Heart left ventricle (tissue), 16 donors: ENCODE data around the gene ABCA13. TPM values are rescaled to one million over a fixed set of nuclear protein-coding genes. Genes with fewer than 3 reads are reported as not detected.

ENCODE experiments used
- ATAC-seq, 4 donors: fragments of 200-7000 bp; cut with Tn5 transposase; one replicate each; pipeline ENCODE4 v1.9.1; 2020 to 2022; ENCODE audit warnings: moderate library complexity in 4 of 4, mild to moderate bottlenecking in 3 of 4, moderate number of reproducible peaks in 1 of 4
- DNase-seq, 5 donors: peaks; one replicate each; pipeline ENCODE4 v3.0.0-alpha.2; 2020
- H3K27ac ChIP-seq, 12 donors: fragments of 200-600 bp; sonication (generic) in 4 of 12; one replicate each; pipeline versions ENCODE4 v1.5.0 to v1.8.0; 2016 to 2022; ENCODE audit warnings: mild to moderate bottlenecking in 2 of 12
- H3K27me3 ChIP-seq, 9 donors: fragments of 200-600 bp; sonication (generic) in 2 of 9; one replicate each; pipeline versions ENCODE4 v1.5.1 to v1.8.0; 2016 to 2022; ENCODE audit warnings: mild to moderate bottlenecking in 3 of 9
- H3K36me3 ChIP-seq, 9 donors: fragments of 200-600 bp; sonication (generic) in 2 of 9; one replicate each; pipeline versions ENCODE4 v1.5.0 to v1.8.0; 2018 to 2022; ENCODE audit warnings: mild to moderate bottlenecking in 2 of 9
- H3K4me1 ChIP-seq, 12 donors: fragments of 200-600 bp; sonication (generic) in 4 of 12; one replicate each; pipeline versions ENCODE4 v1.5.0 to v1.8.0; 2016 to 2022; ENCODE audit warnings: mild to moderate bottlenecking in 3 of 12
- H3K4me3 ChIP-seq, 12 donors: fragments of 200-600 bp; sonication (generic) in 4 of 12; one replicate each; pipeline versions ENCODE4 v1.5.0 to v1.8.0; 2017 to 2022; ENCODE audit warnings: mild to moderate bottlenecking in 9 of 12, moderate library complexity in 4 of 12
- H3K9me3 ChIP-seq, 12 donors: fragments of 200-600 bp; sonication (generic) in 4 of 12; one replicate each; pipeline versions ENCODE4 v1.5.0 to v1.8.0; 2016 to 2022; ENCODE audit warnings: mild to moderate bottlenecking in 1 of 12
- POLR2A ChIP-seq, 2 donors: fragments of 450-650 bp; IDR thresholded peaks; one replicate each; pipeline ENCODE4 v1.6.1; 2017; ENCODE audit warnings: antibody characterized with exemption in 2 of 2, mild to moderate bottlenecking in 2 of 2, moderate library complexity in 2 of 2
- WGBS, 4 donors: extraction: QIAGEN DNeasy Blood & Tissue Kit in 2 of 4; methylation state at CpG; one replicate each; pipeline versions ENCODE4 v1.1.5 to v1.1.7; 2013 to 2018; 5-methylcytosine and 5-hydroxymethylcytosine counted together
- intact Hi-C, 10 donors: fragments of 100-400 bp; cut with DNase I; formaldehyde crosslinking; loops; one replicate each; pipeline versions ENCODE4 v1.11.1 to v1.14.2; 2022
- polyA plus RNA-seq, 2 donors: library from polyadenylated mRNA; stranded (reverse); fragments of 200-250 nt; gene quantifications; one replicate each; pipeline ENCODE4 v1.2.3, GENCODE V29; 2013
- total RNA-seq, 9 donors: library from RNA; depleted of rRNA in 2 of 9; stranded (reverse); fragments of >200 nt in 2 of 9; fragmentation: NEBNext Ultra II Directional in 3 of 9; extraction: Animal tissue kit (Norgen Biotek cat#: 25700) in 3 of 9; gene quantifications; one replicate each; pipeline versions ENCODE4 v1.1.0 to v1.2.4, GENCODE V29; 2016 to 2023
- TF ChIP-seq, protein P1 (sequence below), 12 donors: fragments of 200-600 bp; sonication (generic) in 4 of 12; IDR thresholded peaks; one replicate each; pipeline versions ENCODE4 v1.5.0 to v1.8.0; 2018 to 2022; ENCODE audit warnings: antibody characterized with exemption in 12 of 12, mild to moderate bottlenecking in 5 of 12
- donor health status: ischemic (EF 13 %, LVEDD 7.1; RV severe dilation, severe dysfunction).
- donor health status: healthy with polysubstance abuse.
- donor health status: DM: no; HTN: yes; CAD: no.
- donor health status: DM: no; HTN: no; CAD: no.
- donor health status: ischemic (EF 25% LVEDD 6.9; RV normal size, moderate dysfunction).
- donor health status: ischemic (EF 25% LVEDD 5.7; RV mildly dilated, moderate dysfunction).
- donor health status: healthy.
- donor health status: DM: yes; HTN: yes; CAD: no.
- donor health status: ischemic (EF 35%, LVEDD 5.7; RV mildly dilated, moderate dysfunction).
- donor health status: nonischemic (EF 11% LVEDD 7.7; RV severe dilation, severe dysfunction).
- donor health status: DM: yes; HTN: yes; CAD: no.
- donor health status: PGD.
- donor health status: ischemic (EF 29% LVEDD 5.4; RV normal size, mild dysfunction).
- donor health status: nonischemic (EF 23%, LVEDD 6.1; RV moderate dilation, normal function).

The ABCA13 gene
- total and polyA plus RNA-seq, 11 donors = 0.01 to 0.29 (median 0.07) TPM; not detected in 3

GRCh38 chr7:48548667-48549066 lies 377.4 kb downstream of the ABCA13 start:
- H3K4me1 ChIP-seq = no peaks in the 10 kb centered on the region
- WGBS, 4 donors = 77 to 85% (median 81%) methylated on average over 2 of the region's 2 CpGs
- H3K27ac ChIP-seq = no peak overlapping the region
- TF ChIP-seq, protein P1, sequence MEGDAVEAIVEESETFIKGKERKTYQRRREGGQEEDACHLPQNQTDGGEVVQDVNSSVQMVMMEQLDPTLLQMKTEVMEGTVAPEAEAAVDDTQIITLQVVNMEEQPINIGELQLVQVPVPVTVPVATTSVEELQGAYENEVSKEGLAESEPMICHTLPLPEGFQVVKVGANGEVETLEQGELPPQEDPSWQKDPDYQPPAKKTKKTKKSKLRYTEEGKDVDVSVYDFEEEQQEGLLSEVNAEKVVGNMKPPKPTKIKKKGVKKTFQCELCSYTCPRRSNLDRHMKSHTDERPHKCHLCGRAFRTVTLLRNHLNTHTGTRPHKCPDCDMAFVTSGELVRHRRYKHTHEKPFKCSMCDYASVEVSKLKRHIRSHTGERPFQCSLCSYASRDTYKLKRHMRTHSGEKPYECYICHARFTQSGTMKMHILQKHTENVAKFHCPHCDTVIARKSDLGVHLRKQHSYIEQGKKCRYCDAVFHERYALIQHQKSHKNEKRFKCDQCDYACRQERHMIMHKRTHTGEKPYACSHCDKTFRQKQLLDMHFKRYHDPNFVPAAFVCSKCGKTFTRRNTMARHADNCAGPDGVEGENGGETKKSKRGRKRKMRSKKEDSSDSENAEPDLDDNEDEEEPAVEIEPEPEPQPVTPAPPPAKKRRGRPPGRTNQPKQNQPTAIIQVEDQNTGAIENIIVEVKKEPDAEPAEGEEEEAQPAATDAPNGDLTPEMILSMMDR (IDR thresholded peaks at IDR 0.05) = no peak
- no peak for TF ChIP-seq POLR2A (IDR thresholded peaks at IDR 0.05)
- DNase-seq (no peak), ATAC-seq (no peak)
- no peaks in the 10 kb centered on the region for H3K27me3 ChIP-seq
- H3K36me3 ChIP-seq = no peaks in the 10 kb centered on the region
- no peak overlapping the region for H3K4me3 ChIP-seq
- H3K9me3 ChIP-seq = no peaks in the 10 kb centered on the region
- intact Hi-C loops = no loop called here

DNA sequence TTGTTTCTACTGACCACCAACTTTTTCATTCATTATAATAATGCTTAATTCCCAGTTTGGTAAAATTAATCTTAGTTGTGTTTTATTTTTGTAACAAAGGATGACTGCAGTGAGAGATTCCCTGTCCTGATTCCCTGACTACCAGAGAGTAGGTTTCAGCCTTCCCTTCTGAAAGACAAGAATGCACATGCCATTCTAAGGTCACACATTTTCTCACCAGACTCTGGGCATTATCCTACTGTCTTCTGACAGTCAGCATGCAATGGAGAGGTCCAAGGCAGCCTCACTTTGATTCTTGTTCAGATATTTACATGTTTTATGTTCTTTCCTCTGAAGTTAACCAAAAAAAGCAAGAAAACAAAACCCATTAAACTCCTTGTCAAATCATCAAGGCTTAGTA lies 380.4 kb downstream of the ABCA13 start:
- H3K27ac ChIP-seq = no peak overlapping the region
- H3K4me3 ChIP-seq = no peak overlapping the region
- H3K4me1 ChIP-seq = no peaks in the 10 kb centered on the region
- ATAC-seq (no peak), DNase-seq (no peak)
- H3K36me3 ChIP-seq = no peaks in the 10 kb centered on the region
- intact Hi-C loops = no loop called here
- H3K27me3 ChIP-seq = no peaks in the 10 kb centered on the region
- peaks cover 0 to 19% (median 0%) of the 10 kb centered on the region in 12 donors for H3K9me3 ChIP-seq
- TF ChIP-seq, protein P1 (IDR thresholded peaks at IDR 0.05) = no peak

DNA sequence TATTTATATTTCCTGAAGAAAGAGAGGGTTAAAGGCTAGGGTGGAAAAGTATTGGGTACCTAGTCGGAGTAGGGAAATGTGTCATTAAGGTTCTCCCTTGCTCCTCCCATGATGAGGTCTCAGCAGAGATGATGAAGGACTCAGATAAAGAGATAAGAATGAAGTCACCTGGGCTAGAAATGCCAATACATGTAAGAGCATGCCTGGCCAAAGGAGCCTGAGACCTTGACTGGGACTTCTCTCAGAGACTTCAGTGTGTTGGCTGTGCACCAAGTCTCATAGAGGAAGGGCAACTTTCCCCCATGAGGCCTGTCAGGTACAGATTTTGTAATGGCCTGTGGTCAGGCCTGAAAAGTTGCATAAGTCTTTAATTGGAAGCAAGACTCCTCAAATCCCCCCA lies 392.1 kb downstream of the ABCA13 start:
- H3K4me3 ChIP-seq = no peak overlapping the region
- intact Hi-C loops = no loop called here
- no peaks in the 10 kb centered on the region for H3K4me1 ChIP-seq
- WGBS, 4 donors = 71 to 87% (median 81%) methylated on average over 1 of the region's 1 CpG
- ATAC-seq (no peak), DNase-seq (no peak)
- H3K36me3 ChIP-seq = no peaks in the 10 kb centered on the region
- TF ChIP-seq, protein P1 (IDR thresholded peaks at IDR 0.05) = no peak
- no peak for TF ChIP-seq POLR2A (IDR thresholded peaks at IDR 0.05)
- H3K27me3 ChIP-seq = no peaks in the 10 kb centered on the region
- H3K27ac ChIP-seq = no peak overlapping the region
- H3K9me3 ChIP-seq = peaks cover 0 to 4% (median 0%) of the 10 kb centered on the region in 12 donors

GRCh38 chr7:48575516-48575915 lies 404.3 kb downstream of the ABCA13 start:
- intact Hi-C loops = no loop called here
- Histone ChIP-seq H3K27me3 (no peaks in the 10 kb centered on the region), H3K4me1 (no peaks in the 10 kb centered on the region), H3K4me3 (no peak overlapping the region), H3K27ac (no peak overlapping the region), H3K36me3 (no peaks in the 10 kb centered on the region), H3K9me3 (peaks cover 0 to 17% (median 2%) of the 10 kb centered on the region in 12 donors)
- 90 to 96% (median 93%) methylated on average over 2 of the region's 2 CpGs for WGBS, 4 donors
- TF ChIP-seq POLR2A (IDR thresholded peaks at IDR 0.05) = no peak
- TF ChIP-seq, protein P1 (IDR thresholded peaks at IDR 0.05) = no peak
- ATAC-seq = no peak
- DNase-seq = no peak
